ES-I3 (cell line): ENCODE data around the gene EPHB1.
"Not testable (repeated sequence)": the region's sequence is repeated elsewhere in the genome, so short reads cannot be mapped to it uniquely, and the experiment has no call there.

Experiments
- H3K36me3 ChIP-seq: 2 replicates; pipeline ENCODE4 v1.6.1; 2013; ENCODE audit warnings: mild to moderate bottlenecking, low read length, control low read depth, moderate library complexity; ENCODE audit not compliant: insufficient read depth
- H3K4me1 ChIP-seq: 2 replicates; pipeline ENCODE4 v1.6.1; 2013; ENCODE audit warnings: mild to moderate bottlenecking, control low read depth, low read length; ENCODE audit not compliant: insufficient read depth
- H3K9ac ChIP-seq: 2 replicates; pipeline ENCODE4 v1.6.1; 2013; ENCODE audit warnings: low read depth, mild to moderate bottlenecking, low read length, moderate library complexity
- H3K9me3 ChIP-seq: 2 replicates; pipeline ENCODE4 v1.6.1; 2013; ENCODE audit warnings: mild to moderate bottlenecking, low read length, moderate library complexity; ENCODE audit not compliant: control insufficient read depth, insufficient read depth

The EPHB1 gene

GRCh38 chr3:135041601-135042000 lies 246.5 kb downstream of the EPHB1 start:
- no peak overlapping the region for H3K9ac ChIP-seq
- no peaks in the 10 kb centered on the region for H3K4me1 ChIP-seq
- no peaks in the 10 kb centered on the region for H3K9me3 ChIP-seq
- H3K36me3 ChIP-seq: no peaks in the 10 kb centered on the region

GRCh38 chr3:135047061-135047460 lies 252.0 kb downstream of the EPHB1 start:
- H3K36me3 ChIP-seq: no peaks in the 10 kb centered on the region
- no peaks in the 10 kb centered on the region for H3K4me1 ChIP-seq
- H3K9me3 ChIP-seq: no peaks in the 10 kb centered on the region

GRCh38 chr3:135050536-135050935 lies 255.5 kb downstream of the EPHB1 start:
- no peaks in the 10 kb centered on the region for H3K4me1 ChIP-seq
- H3K9ac ChIP-seq: no peak overlapping the region
- H3K36me3 ChIP-seq: no peaks in the 10 kb centered on the region
- H3K9me3 ChIP-seq: no peaks in the 10 kb centered on the region

More at GRCh38 chr3:135047061-135047460, 252.0 kb downstream of the EPHB1 start:
- H3K9ac ChIP-seq: no peak overlapping the region

GRCh38 chr3:135051409-135051973 lies 256.4 kb downstream of the EPHB1 start:
- no peaks in the 10 kb centered on the region for H3K36me3 ChIP-seq

GRCh38 chr3:135055449-135055848 lies 260.4 kb downstream of the EPHB1 start:
- no peak overlapping the region; the same call in 1 of the 2 replicates for H3K9ac ChIP-seq
- H3K9me3 ChIP-seq: no peaks in the 10 kb centered on the region
- H3K36me3 ChIP-seq: no peaks in the 10 kb centered on the region
- H3K4me1 ChIP-seq: no peaks in the 10 kb centered on the region

More at GRCh38 chr3:135051409-135051973, 256.4 kb downstream of the EPHB1 start:
- no peaks in the 10 kb centered on the region for H3K9me3 ChIP-seq
- no peak overlapping the region for H3K9ac ChIP-seq
- H3K4me1 ChIP-seq: no peaks in the 10 kb centered on the region

- Histone ChIP-seq H3K4me1 (no peaks in the 10 kb centered on the region), H3K9ac (no peak overlapping the region), H3K9me3 (no peaks in the 10 kb centered on the region), H3K36me3 (no peaks in the 10 kb centered on the region)
These were observed 261.1 kb downstream of the EPHB1 start for GRCh38 chr3:135056084-135056730.

GRCh38 chr3:135056733-135057310 lies 261.8 kb downstream of the EPHB1 start:
- H3K36me3 ChIP-seq: no peaks in the 10 kb centered on the region
- no peaks in the 10 kb centered on the region for H3K9me3 ChIP-seq
- no peaks in the 10 kb centered on the region for H3K4me1 ChIP-seq
- H3K9ac ChIP-seq: no peak overlapping the region

GRCh38 chr3:135057996-135058395 lies 262.9 kb downstream of the EPHB1 start:
- H3K9me3 ChIP-seq: no peaks in the 10 kb centered on the region
- no peaks in the 10 kb centered on the region for H3K4me1 ChIP-seq
- no peak overlapping the region for H3K9ac ChIP-seq
- no peaks in the 10 kb centered on the region for H3K36me3 ChIP-seq

GRCh38 chr3:135059580-135059979 lies 264.5 kb downstream of the EPHB1 start:
- Histone ChIP-seq H3K36me3 (no peaks in the 10 kb centered on the region), H3K9me3 (no peaks in the 10 kb centered on the region), H3K9ac (no peak overlapping the region), H3K4me1 (no peaks in the 10 kb centered on the region)

- H3K4me1 ChIP-seq: peaks cover 12% of the 10 kb centered on the region; the same call in 1 of the 2 replicates
- H3K9me3 ChIP-seq, H3K36me3 ChIP-seq: not testable (repeated sequence)
- 0 out of 2 replicates have a peak overlapping the region, but pooled peaks have one; percentile 17 for H3K9ac ChIP-seq
These were observed 272.0 kb downstream of the EPHB1 start for GRCh38 chr3:135066844-135067727.

GRCh38 chr3:135068011-135068410 lies 273.0 kb downstream of the EPHB1 start:
- Histone ChIP-seq H3K9ac (0 out of 2 replicates have a peak overlapping the region, but pooled peaks have one; percentile 17), H3K9me3 (no peaks in the 10 kb centered on the region), H3K36me3 (no peaks in the 10 kb centered on the region), H3K4me1 (peaks cover 12% of the 10 kb centered on the region; the same call in 1 of the 2 replicates)

GRCh38 chr3:135069406-135069805 lies 274.3 kb downstream of the EPHB1 start:
- Histone ChIP-seq H3K36me3 (no peaks in the 10 kb centered on the region), H3K9ac (no peak overlapping the region), H3K4me1 (peaks cover 12% of the 10 kb centered on the region; the same call in 1 of the 2 replicates), H3K9me3 (no peaks in the 10 kb centered on the region)

- no peak overlapping the region for H3K9ac ChIP-seq
- no peaks in the 10 kb centered on the region for H3K36me3 ChIP-seq
- H3K9me3 ChIP-seq: no peaks in the 10 kb centered on the region
- peaks cover 11% of the 10 kb centered on the region; the same call in 1 of the 2 replicates for H3K4me1 ChIP-seq
These were observed 276.4 kb downstream of the EPHB1 start for GRCh38 chr3:135071483-135071882.

- Histone ChIP-seq H3K36me3 (no peaks in the 10 kb centered on the region), H3K9me3 (no peaks in the 10 kb centered on the region), H3K4me1 (peaks cover 2% of the 10 kb centered on the region; the same call in 1 of the 2 replicates), H3K9ac (no peak overlapping the region)
These were observed 277.4 kb downstream of the EPHB1 start for GRCh38 chr3:135072431-135072830.
